ENCODE data around the gene KLF6. TPM values are rescaled to one million over a fixed set of nuclear protein-coding genes. Genes with fewer than 3 reads are reported as not detected.

Gene KLF6
- total RNA-seq, 2 experiments from 2014 or later = 116 to 120 TPM

DNA sequence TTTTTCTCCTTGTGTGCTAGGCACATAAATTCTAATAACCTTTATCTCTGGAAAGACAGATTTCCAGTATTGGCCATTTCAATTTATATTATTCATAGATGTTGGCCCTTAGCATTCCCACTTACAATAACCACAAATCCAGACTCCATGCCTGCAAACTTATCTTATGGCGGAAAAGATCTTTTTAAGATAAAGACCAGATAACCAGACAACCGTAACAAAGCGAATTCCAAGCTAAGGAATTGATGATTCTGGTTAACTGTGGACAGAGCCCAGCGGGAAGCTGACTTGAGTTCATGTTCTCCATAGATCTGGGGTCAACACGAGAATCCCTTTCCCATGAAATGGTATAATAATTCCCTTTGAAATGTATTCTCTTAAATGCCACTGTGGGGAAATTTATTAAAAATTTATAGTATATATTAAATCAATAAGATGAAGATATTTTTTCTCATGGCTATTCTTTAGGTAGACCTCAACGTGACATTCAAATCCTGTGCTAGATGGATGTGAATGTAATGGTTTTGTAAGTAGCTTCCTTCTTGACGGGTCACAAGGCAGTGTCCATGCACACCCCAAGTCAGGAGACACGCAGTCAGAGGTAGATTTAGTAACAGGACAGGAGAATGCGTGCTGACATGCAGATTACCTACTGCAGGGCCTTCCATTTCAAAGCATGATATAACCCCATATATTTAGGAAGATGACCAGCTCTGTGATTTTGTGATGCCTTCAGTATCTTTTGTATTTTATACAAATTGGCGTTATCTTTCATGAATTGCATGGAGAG lies 37.7 kb upstream of the KLF6 start:
- DNase-seq (no peak), ATAC-seq (no peak)
- intact Hi-C loops (cut with micrococcal nuclease) = no loop called here
- Mint-ChIP-seq H3K27ac (no peak overlapping the region), H3K4me1 (ENCODE audit: low read depth) (peaks cover 19% of the 10 kb centered on the region), H3K27me3 (no peaks in the 10 kb centered on the region), H3K9me3 (peaks cover 1% of the 10 kb centered on the region), H3K4me3 (no peak overlapping the region), H3K36me3 (ENCODE audit: low read depth) (no peaks in the 10 kb centered on the region)
- POLR2A ChIA-PET = interaction anchor here (1.2 kb wide), 1 partner anchor 11 kb away, joined by 4 read pairs; no protein-coding TSS in a partner anchor
- CTCF ChIA-PET = interaction anchor here (1.1 kb wide), 1 partner anchor 9 kb away, joined by 3 read pairs; no protein-coding TSS in a partner anchor
- TF ChIP-seq CTCF (IDR thresholded peaks at IDR 0.05) = no peak

DNA sequence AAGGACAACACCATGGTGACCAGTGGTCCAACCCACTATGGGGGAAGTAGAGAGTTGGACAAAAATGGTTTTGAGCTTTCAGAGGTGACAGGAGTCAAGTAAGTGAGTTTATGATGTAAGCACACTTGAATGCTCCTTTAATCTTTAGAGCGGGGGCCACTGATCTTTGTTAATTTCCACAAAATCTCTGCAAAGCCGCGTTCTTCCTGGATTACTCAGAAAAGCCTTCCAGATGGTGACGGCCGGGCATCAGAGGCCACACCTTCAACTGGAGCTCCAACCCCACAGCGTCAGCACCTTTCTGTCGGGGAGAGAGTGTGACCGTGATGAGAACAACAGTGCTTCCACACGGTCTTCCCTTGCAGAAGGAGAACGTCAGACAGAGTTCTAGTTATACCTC lies 35.2 kb upstream of the KLF6 start:
- Mint-ChIP-seq H3K27me3 (no peaks in the 10 kb centered on the region), H3K9me3 (peaks cover 1% of the 10 kb centered on the region), H3K4me3 (no peak overlapping the region), H3K27ac (no peak overlapping the region), H3K36me3 (ENCODE audit: low read depth) (no peaks in the 10 kb centered on the region), H3K4me1 (ENCODE audit: low read depth) (peaks cover 13% of the 10 kb centered on the region)
- CTCF ChIA-PET = interaction anchor here (2.2 kb wide), 1 partner anchor 9 kb away, joined by 5 read pairs; no protein-coding TSS in a partner anchor
- POLR2A ChIA-PET = interaction anchor here (3.0 kb wide), 1 partner anchor 35 kb away, joined by 11 read pairs; the partner anchor contains the start of gene KLF6
- intact Hi-C loops (cut with micrococcal nuclease) = no loop called here
- no peak for DNase-seq
- ATAC-seq = no peak
- no peak for TF ChIP-seq CTCF (IDR thresholded peaks at IDR 0.05)

DNA sequence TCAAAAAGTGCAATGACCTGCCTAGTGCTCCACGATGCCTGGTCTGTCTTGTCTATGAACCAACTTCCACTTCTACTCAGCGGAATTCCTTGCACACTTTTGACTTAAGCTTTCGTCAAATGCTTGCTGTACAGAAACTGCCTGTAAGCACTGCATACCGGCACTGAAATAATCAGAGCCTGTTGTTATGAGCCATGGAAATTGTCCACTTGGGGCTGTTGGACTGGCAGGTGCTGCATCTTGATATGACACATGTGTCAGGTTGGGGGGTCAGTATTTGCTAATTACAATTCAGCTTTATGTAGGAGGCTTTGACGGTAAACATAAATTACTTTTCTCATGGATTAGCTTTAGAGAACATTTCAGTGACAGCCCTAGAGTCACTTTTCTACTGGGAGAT lies 32.0 kb upstream of the KLF6 start:
- peaks cover 25% of the 10 kb centered on the region for H3K4me1 Mint-ChIP-seq (ENCODE audit: low read depth)
- no peak overlapping the region for H3K4me3 Mint-ChIP-seq
- no peak overlapping the region for H3K27ac Mint-ChIP-seq
- intact Hi-C loops (cut with micrococcal nuclease) = no loop called here
- ChIA-PET CTCF (no interaction called here), POLR2A (interaction anchor here (1.0 to 1.7 kb wide), 2 partner anchors 12 to 117 kb away, joined by 3 to 4 read pairs; no protein-coding TSS in a partner anchor)
- H3K27me3 Mint-ChIP-seq = no peaks in the 10 kb centered on the region
- peaks cover 1% of the 10 kb centered on the region for H3K9me3 Mint-ChIP-seq
- ATAC-seq (no peak), DNase-seq (no peak)
- H3K36me3 Mint-ChIP-seq (ENCODE audit: low read depth) = no peaks in the 10 kb centered on the region
- no peak for TF ChIP-seq CTCF (IDR thresholded peaks at IDR 0.05)

GRCh38 chr10:3814838-3815220 lies 29.8 kb upstream of the KLF6 start:
- Mint-ChIP-seq H3K4me3 (no peak overlapping the region), H3K9me3 (peaks cover 1% of the 10 kb centered on the region), H3K27ac (no peak overlapping the region), H3K36me3 (ENCODE audit: low read depth) (no peaks in the 10 kb centered on the region), H3K4me1 (ENCODE audit: low read depth) (peaks cover 35% of the 10 kb centered on the region), H3K27me3 (no peaks in the 10 kb centered on the region)
- DNase-seq (no peak), ATAC-seq (no peak)
- ChIA-PET POLR2A (no interaction called here), CTCF (interaction anchor here (1.6 kb wide), 1 partner anchor 14 kb away, joined by 4 read pairs; no protein-coding TSS in a partner anchor)
- no peak for TF ChIP-seq CTCF (IDR thresholded peaks at IDR 0.05)
- intact Hi-C loops (cut with micrococcal nuclease) = no loop called here
